ENCODE data around the gene ZNF837.
"Not testable (repeated sequence)": the region's sequence is repeated elsewhere in the genome, so short reads cannot be mapped to it uniquely, and the experiment has no call there.

The ZNF837 gene

GRCh38 chr19:58351558-58351878, 29.3 kb downstream of the ZNF837 start:
- DNase-seq (ENCODE audit: low read depth, low spot score), result no peak

DNA sequence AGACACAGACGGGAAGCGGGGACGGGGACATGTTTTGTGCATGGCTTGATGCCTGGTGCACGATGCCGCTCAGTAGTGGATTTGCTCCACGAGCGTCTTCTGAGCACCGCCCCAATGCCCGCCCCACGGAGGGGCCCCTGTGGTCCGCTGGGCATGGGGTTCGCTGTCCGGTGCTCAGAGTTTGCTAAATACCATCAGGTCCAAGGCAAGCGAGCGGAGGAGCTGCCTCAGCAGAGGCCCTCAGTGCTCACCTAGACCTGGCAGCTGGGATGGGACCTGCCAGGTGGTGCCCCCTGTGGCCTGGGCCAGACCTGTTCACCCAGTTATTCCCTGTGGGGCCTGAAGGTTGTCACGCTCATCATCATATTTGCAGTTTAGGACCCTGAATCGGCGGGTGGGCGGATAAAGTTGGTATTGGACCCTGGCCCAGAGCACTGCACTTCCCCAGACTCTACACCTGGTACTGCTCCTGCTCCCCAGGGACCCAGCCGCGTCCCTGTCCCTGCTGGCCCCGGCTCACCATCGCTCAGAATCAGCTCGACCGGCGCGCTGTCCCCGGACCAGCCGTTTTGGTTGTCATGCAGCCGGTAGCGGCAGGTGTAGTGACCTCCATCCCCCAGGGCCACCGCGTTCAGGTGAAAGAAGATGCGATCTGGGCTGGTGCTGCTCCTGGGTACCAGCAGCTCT, 29.8 kb downstream of the ZNF837 start:
- no peak for DNase-seq (ENCODE audit: low read depth, low spot score)

GRCh38 chr19:58350001-58350861, 30.6 kb downstream of the ZNF837 start:
- no peak for DNase-seq (ENCODE audit: low read depth, low spot score)

GRCh38 chr19:58349590-58349989, 31.2 kb downstream of the ZNF837 start:
- DNase-seq (ENCODE audit: low read depth, low spot score), result no peak

DNA sequence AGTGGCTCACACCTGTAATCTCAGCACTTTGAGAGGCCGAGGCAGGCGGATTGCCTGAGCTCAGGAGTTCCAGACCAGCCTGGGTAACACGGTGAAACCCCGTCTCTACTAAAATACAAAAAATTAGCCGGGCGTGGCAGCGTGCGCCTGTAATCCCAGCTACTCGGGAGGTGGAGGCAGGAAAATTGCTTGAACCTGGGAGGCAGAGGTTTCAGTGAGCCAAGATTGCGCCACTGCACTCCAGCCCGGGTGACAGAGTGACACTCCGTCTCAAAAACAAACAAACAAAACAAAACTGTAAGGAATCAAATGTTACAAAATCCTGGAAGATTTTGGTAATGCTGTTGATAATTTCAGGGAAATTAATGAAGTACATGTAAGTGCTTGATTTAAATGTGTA, 32.8 kb downstream of the ZNF837 start:
- not testable (repeated sequence) for DNase-seq (ENCODE audit: low read depth, low spot score)

DNA sequence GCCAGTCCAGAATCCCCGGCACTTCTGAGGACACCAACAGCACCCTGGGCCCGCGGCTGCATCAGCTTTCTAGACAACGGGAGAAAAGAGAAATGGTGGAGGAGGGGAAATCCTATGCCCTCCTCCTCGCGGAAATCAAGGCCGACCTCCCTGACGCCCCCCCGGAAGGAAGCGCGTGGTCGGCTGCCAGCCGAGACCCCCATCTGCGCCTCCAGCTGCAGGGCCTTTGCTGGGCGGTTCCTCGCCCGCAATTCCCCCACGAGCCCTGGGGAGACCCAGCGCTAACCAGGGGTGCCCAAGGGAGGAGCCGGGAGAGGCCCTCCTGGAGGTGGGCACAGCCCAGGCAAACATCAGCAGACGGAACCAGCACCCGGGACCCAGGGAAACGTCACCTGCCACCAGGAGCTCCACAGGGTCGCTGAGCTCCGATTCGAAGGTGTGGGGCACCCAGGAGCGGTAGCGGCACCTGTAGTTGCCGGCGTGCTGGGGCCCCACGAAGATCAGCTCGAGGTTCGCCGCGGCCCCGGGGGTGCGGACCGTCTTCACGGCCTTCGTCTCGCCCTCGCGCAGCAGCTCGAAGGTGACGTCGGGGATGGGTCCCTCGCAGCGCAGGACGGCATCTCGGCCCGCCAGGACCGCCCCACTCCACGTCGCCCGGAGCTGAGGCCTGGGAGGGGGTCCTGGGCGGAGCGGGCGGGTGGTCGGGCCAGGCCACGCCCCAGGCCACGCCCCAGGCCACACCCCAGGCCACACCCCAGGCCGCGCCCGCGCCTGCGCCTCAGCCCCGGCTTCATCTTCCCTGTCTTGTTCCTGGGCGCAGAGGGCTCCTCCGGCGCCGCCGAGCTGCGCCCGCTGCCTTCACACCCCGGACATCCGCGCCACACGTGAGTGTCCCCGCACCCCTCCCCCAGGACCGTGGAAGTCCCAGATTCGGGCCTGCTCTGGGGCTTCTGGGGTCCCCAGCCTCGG, 33.6 kb downstream of the ZNF837 start:
- peak; percentile 32 for DNase-seq (ENCODE audit: low read depth, low spot score)

DNA sequence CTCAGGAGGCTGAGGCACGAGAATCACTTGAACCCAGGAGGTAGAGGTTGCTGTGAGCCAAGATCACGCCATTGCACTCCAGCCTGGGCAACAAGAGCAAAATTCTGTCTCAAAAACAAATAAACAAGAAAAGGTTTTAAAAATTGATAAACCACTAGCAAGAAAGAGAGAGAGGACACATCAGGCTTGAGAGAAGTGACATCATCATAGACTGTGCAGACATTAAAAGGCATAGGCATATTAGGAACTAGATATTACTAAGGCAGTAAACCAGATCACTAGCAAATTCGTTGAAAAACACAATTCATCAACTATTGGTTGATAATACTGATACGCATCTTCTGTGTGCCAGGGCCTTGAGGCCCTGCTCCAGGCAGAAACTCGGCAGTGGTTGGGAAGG, 35.3 kb downstream of the ZNF837 start:
- no peak for DNase-seq (ENCODE audit: low read depth, low spot score)

DNA sequence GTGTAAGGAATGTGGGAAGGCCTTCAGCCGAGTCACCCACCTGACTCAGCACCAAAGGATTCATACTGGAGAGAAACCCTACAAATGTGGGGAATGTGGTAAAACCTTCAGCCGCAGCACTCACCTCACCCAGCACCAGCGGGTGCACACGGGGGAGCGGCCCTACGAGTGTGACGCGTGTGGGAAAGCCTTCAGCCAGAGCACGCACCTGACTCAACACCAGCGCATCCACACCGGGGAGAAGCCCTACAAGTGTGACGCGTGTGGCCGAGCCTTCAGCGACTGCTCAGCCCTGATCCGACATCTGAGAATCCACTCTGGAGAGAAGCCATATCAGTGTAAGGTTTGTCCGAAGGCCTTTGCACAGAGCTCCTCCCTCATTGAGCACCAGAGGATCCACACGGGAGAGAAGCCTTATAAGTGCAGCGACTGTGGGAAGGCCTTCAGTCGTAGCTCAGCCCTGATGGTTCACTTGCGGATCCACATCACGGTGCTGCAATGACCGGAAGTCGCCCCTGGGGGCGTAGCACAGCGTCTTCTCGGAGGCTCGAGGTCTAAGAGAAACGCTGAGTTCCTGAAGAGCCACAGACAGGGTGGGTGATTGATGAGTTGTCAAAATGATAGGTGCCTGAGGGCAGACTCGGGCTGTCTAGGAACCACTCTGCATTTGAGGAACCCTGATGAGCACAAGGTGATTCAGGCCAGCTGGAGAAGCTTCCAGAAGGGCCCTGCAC, 41.8 kb downstream of the ZNF837 start:
- no peak for DNase-seq (ENCODE audit: low read depth, low spot score)

DNA sequence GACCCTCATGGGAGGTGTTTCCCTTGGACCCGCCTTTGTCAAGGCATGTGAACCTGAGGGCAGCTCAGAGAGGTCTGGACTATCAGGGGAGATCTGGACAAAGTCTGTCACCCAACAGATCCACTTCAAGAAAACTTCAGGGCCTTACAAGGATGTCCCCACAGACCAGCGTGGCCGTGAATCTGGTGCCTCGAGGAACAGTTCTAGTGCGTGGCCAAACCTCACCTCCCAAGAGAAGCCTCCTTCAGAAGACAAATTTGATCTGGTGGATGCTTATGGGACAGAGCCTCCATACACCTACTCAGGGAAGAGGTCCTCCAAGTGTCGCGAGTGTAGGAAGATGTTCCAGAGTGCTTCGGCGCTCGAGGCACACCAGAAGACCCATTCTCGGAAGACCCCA, 42.5 kb downstream of the ZNF837 start:
- DNase-seq (ENCODE audit: low read depth, low spot score), result no peak

GRCh38 chr19:58336820-58337219, 44.0 kb downstream of the ZNF837 start:
- no peak for DNase-seq (ENCODE audit: low read depth, low spot score)

GRCh38 chr19:58336216-58336615, 44.6 kb downstream of the ZNF837 start:
- no peak for DNase-seq (ENCODE audit: low read depth, low spot score)

- DNase-seq (ENCODE audit: low read depth, low spot score), result no peak
Measured at GRCh38 chr19:58335630-58336029, 45.2 kb downstream of the ZNF837 start.

GRCh38 chr19:58334691-58335249, 46.1 kb downstream of the ZNF837 start:
- DNase-seq (ENCODE audit: low read depth, low spot score), result no peak

- DNase-seq (ENCODE audit: low read depth, low spot score), result no peak
Measured at GRCh38 chr19:58332697-58333096, 48.1 kb downstream of the ZNF837 start.

GRCh38 chr19:58330458-58330857, 50.4 kb downstream of the ZNF837 start:
- no peak for DNase-seq (ENCODE audit: low read depth, low spot score)

GRCh38 chr19:58328999-58329398, 51.8 kb downstream of the ZNF837 start:
- DNase-seq (ENCODE audit: low read depth, low spot score), result no peak

- peak; percentile 91 for DNase-seq (ENCODE audit: low read depth, low spot score)
Measured at GRCh38 chr19:58326914-58327726, 53.7 kb downstream of the ZNF837 start, which contains the start of gene ZSCAN22. TSS of gene ZSCAN22 (plus strand) at chr19:58326994. CDS start at chr19:58334803, 7,809 bp downstream.

GRCh38 chr19:58326501-58326913, 54.3 kb downstream of the ZNF837 start:
- no peak for DNase-seq (ENCODE audit: low read depth, low spot score)

- no peak for DNase-seq (ENCODE audit: low read depth, low spot score)
Measured at GRCh38 chr19:58325311-58326022, 55.4 kb downstream of the ZNF837 start.

Measured in smooth muscle cell of the brain vasculature (primary cell).